Activated naive CD4-positive, alpha-beta T cell treated with anti-CD3 and anti-CD28 coated beads, Interleukin-2, amount 10 ng/mL, durations not matched to agents 7 days and 5 days (primary cell): ENCODE measurements around the gene BCL7A.

Source experiments
- CTCF ChIA-PET: fragments of 350-600 bp; sonication (Branson Sonifier 250); formaldehyde crosslinking; loops from one replicate; lab custom pipeline; 2021; ENCODE audit warnings: antibody characterized with exemption; lab: Charles Lee
- DNase-seq: peaks from one replicate; pipeline ENCODE4 v3.0.0-alpha.2; 2020
- H3K27ac Mint-ChIP-seq: one replicate; pipeline ENCODE4 v1.8.0; 2021; ENCODE audit warnings: mild to moderate bottlenecking, moderate library complexity, mixed read lengths
- H3K27me3 Mint-ChIP-seq: one replicate; pipeline ENCODE4 v1.8.0; 2021; ENCODE audit warnings: mild to moderate bottlenecking, mixed read lengths
- H3K36me3 Mint-ChIP-seq: one replicate; pipeline ENCODE4 v1.8.0; 2021; ENCODE audit warnings: mixed read lengths
- H3K4me1 Mint-ChIP-seq: one replicate; pipeline ENCODE4 v1.8.0; 2021; ENCODE audit warnings: mixed read lengths
- H3K4me3 Mint-ChIP-seq: one replicate; pipeline ENCODE4 v1.8.0; 2021; ENCODE audit warnings: mild to moderate bottlenecking, moderate library complexity, mixed read lengths
- H3K9me3 Mint-ChIP-seq: one replicate; pipeline ENCODE4 v1.8.0; 2021; ENCODE audit warnings: mixed read lengths

Gene BCL7A

DNA sequence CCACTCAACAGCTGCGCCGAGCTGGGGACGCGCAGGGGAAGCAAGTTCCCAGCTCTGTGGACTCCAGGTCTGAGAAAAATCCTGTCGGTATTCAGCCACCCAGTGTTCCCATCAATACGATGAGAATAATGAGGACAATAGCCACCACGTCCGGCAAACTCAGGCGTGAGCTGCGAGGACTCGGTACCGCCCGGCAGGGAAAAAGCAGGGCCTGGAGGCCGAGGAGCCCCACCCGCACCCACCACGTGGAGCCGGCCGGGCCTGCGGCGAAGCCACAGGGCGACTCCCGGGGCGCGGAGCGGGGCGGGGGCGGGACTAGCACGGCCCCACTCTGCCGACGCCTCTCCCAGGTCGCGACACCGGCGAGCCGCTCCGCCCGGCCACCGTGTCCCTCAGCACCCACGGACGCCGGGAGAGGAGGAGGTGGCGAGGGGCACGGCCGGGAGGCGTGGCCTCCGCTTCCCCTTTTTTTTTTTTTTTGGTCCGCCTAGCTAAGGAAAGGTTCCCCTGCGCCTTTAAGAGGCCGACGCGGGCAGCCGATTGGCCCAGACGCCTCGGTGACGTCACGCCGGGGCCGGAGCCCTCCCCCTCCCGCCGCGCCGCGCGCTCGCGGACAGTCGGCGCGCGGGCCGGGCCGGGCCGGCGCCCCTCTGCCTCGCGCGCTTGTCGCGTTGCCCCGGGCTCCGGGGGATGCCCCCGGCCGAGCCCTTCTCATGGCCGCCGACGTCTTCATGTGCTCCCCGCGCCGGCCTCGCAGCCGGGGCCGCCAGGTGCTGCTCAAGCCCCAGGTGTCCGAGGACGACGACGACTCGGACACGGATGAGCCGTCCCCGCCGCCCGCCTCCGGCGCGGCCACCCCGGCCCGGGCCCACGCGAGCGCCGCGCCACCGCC is 56.7 kb downstream of the BCL7A start, which contains the start of gene MLXIP:
MLXIP (plus strand) TSS at position 616 of the 892 bp plus-strand sequence; CDS start at position 714, 98 bp downstream.
- no peaks in the 10 kb centered on the region for H3K9me3 Mint-ChIP-seq
- DNase-seq: peak; percentile 92
- peak within 1 kb of the TSS; percentile 99 for H3K4me3 Mint-ChIP-seq
- peaks cover 3% of the 10 kb centered on the region for H3K27me3 Mint-ChIP-seq
- H3K4me1 Mint-ChIP-seq: peaks cover 49% of the 10 kb centered on the region
- CTCF ChIA-PET: interaction anchor here (1.8 to 5.8 kb wide), 2 partner anchors 10 to 45 kb away, joined by 6 to 39 read pairs; no protein-coding TSS in a partner anchor
- H3K27ac Mint-ChIP-seq: peak within 1 kb of the TSS; percentile 91
- H3K36me3 Mint-ChIP-seq: peaks cover 21% of the 10 kb centered on the region

- H3K4me1 Mint-ChIP-seq: peaks cover 56% of the 10 kb centered on the region
- CTCF ChIA-PET: interaction anchor here (1.8 to 5.8 kb wide), 2 partner anchors 10 to 44 kb away, joined by 6 to 39 read pairs; no protein-coding TSS in a partner anchor
Measured at GRCh38 chr12:122079033-122079531, 57.4 kb downstream of the BCL7A start.

GRCh38 chr12:122079532-122080081 is 57.9 kb downstream of the BCL7A start:
- Mint-ChIP-seq H3K36me3 (peaks cover 33% of the 10 kb centered on the region), H3K27me3 (peaks cover 3% of the 10 kb centered on the region), H3K4me1 (peaks cover 61% of the 10 kb centered on the region), H3K9me3 (no peaks in the 10 kb centered on the region), H3K4me3 (peak overlapping the region; percentile 99), H3K27ac (peak overlapping the region; percentile 91)
- CTCF ChIA-PET: interaction anchor here (0.7 to 5.8 kb wide), 7 partner anchors 10 to 51 kb away, joined by 3 to 39 read pairs (median 5); no protein-coding TSS in a partner anchor
- DNase-seq: peak; percentile 29

More at GRCh38 chr12:122079033-122079531, 57.4 kb downstream of the BCL7A start:
- Mint-ChIP-seq H3K27me3 (peaks cover 3% of the 10 kb centered on the region), H3K9me3 (no peaks in the 10 kb centered on the region), H3K27ac (peak overlapping the region; percentile 91), H3K36me3 (peaks cover 28% of the 10 kb centered on the region), H3K4me3 (peak overlapping the region; percentile 99)
- peak; percentile 47 for DNase-seq

- no peaks in the 10 kb centered on the region for H3K9me3 Mint-ChIP-seq
- H3K27me3 Mint-ChIP-seq: peaks cover 3% of the 10 kb centered on the region
- CTCF ChIA-PET: interaction anchor here (0.7 to 5.8 kb wide), 15 partner anchors 8 to 293 kb away, joined by 3 to 39 read pairs (median 4); partner anchors contain the start of gene PSMD9
- DNase-seq: no peak
- peaks cover 67% of the 10 kb centered on the region for H3K4me1 Mint-ChIP-seq
- peaks cover 39% of the 10 kb centered on the region for H3K36me3 Mint-ChIP-seq
- peak overlapping the region; percentile 91 for H3K27ac Mint-ChIP-seq
- peak overlapping the region; percentile 99 for H3K4me3 Mint-ChIP-seq
Measured at GRCh38 chr12:122080149-122081082, 58.7 kb downstream of the BCL7A start.

GRCh38 chr12:122081083-122081696 is 59.5 kb downstream of the BCL7A start:
- H3K36me3 Mint-ChIP-seq: peaks cover 46% of the 10 kb centered on the region
- peaks cover 73% of the 10 kb centered on the region for H3K4me1 Mint-ChIP-seq
- CTCF ChIA-PET: interaction anchor here (0.8 to 5.8 kb wide), 12 partner anchors 9 to 294 kb away, joined by 3 to 39 read pairs (median 4); partner anchors contain the start of gene PSMD9
- no peaks in the 10 kb centered on the region for H3K9me3 Mint-ChIP-seq
- peak overlapping the region; percentile 99 for H3K4me3 Mint-ChIP-seq
- peak overlapping the region; percentile 91 for H3K27ac Mint-ChIP-seq
- DNase-seq: no peak
- H3K27me3 Mint-ChIP-seq: peaks cover 3% of the 10 kb centered on the region

DNA sequence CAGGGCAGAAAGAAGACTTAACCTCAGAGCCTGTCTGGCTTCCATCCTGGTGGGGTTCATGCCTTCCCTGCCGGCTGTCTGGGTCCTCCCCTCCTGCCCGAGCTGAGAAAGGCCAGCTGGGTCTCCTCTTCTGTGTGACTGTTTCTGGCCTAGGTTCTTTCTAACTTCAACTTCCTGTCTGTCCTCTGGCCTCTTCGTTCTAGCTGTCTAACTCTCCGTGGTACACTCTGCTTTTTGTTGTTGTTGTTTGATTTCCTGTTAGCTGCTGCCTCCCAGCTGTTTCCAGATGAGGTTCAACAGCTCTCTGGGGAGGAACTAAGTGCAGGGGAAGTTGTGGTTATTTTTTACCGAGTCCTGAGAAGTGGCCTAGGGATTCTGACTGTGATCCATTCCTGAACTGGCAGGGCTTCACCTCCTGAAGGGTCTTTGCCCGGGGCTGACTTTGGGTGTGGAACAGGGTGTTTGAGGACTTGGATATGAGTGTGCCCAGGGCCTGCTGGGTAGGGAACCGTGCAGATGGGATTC is 60.1 kb downstream of the BCL7A start:
- Mint-ChIP-seq H3K4me1 (peaks cover 72% of the 10 kb centered on the region), H3K27ac (peak overlapping the region; percentile 91)

DNA sequence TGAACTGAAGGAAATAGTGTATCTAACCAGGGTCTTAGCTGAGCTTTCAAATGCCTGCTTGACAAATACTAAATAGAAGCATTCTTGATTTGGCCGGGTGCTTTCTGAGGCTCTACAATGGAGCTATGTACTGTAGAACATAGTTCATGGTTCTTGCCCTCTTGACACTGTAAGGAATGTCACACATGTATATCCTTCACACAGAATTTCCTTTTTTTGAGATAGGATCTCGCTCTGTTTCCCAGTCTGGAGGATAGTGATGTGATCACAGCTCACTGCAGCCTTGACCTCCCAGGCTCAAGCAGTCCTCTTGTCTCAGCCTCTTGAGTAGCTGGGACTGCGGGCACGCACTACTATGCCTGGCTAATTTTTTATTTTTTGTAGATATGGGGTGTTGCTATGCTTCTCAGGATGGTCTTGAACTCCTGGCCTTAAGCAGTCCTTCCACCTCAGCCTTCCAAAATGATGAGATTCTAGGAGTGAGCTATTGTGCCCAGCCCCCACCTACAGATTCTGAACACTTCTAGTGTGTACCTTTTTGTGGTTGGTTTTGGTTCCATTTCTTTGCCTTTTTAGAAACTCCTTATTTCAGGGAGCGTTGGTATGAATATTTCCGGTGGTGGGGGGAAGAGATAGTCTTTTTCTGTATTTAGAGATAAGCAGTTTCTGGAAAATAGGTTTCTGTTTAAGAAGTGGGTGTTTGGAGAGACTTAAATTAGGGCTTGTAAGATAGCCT is 61.1 kb downstream of the BCL7A start:
- peaks cover 3% of the 10 kb centered on the region for H3K27me3 Mint-ChIP-seq
- CTCF ChIA-PET: interaction anchor here (2.9 to 5.8 kb wide), 3 partner anchors 26 to 40 kb away, joined by 16 to 39 read pairs (median 21); no protein-coding TSS in a partner anchor
- peak overlapping the region; percentile 91 for H3K27ac Mint-ChIP-seq
- peaks cover 59% of the 10 kb centered on the region for H3K36me3 Mint-ChIP-seq
- H3K9me3 Mint-ChIP-seq: no peaks in the 10 kb centered on the region
- DNase-seq: peak; percentile 41
- peak overlapping the region; percentile 99 for H3K4me3 Mint-ChIP-seq
- H3K4me1 Mint-ChIP-seq: peaks cover 75% of the 10 kb centered on the region

More for the DNA sequence above, 60.1 kb downstream of the BCL7A start:
- Mint-ChIP-seq H3K9me3 (no peaks in the 10 kb centered on the region), H3K36me3 (peaks cover 50% of the 10 kb centered on the region), H3K27me3 (peaks cover 3% of the 10 kb centered on the region), H3K4me3 (peak overlapping the region; percentile 99)
- peak; percentile 58 for DNase-seq
- CTCF ChIA-PET: interaction anchor here (0.9 to 5.8 kb wide), 10 partner anchors 10 to 294 kb away, joined by 3 to 39 read pairs (median 4); partner anchors contain the start of gene PSMD9

GRCh38 chr12:122084857-122085405 is 63.2 kb downstream of the BCL7A start:
- no peak for DNase-seq
- Mint-ChIP-seq H3K9me3 (no peaks in the 10 kb centered on the region), H3K4me1 (peaks cover 86% of the 10 kb centered on the region), H3K27me3 (no peaks in the 10 kb centered on the region), H3K27ac (peak overlapping the region; percentile 5), H3K36me3 (peaks cover 66% of the 10 kb centered on the region), H3K4me3 (no peak overlapping the region)
- CTCF ChIA-PET: interaction anchor here (2.3 kb wide), 1 partner anchor 38 kb away, joined by 9 read pairs; no protein-coding TSS in a partner anchor

- DNase-seq: no peak
- peak overlapping the region; percentile 13 for H3K27ac Mint-ChIP-seq
- no peaks in the 10 kb centered on the region for H3K27me3 Mint-ChIP-seq
- CTCF ChIA-PET: interaction anchor here (0.8 to 2.3 kb wide), 2 partner anchors 31 to 38 kb away, joined by 3 to 9 read pairs; no protein-coding TSS in a partner anchor
- no peak overlapping the region for H3K4me3 Mint-ChIP-seq
- H3K9me3 Mint-ChIP-seq: no peaks in the 10 kb centered on the region
- peaks cover 83% of the 10 kb centered on the region for H3K4me1 Mint-ChIP-seq
- H3K36me3 Mint-ChIP-seq: peaks cover 60% of the 10 kb centered on the region
Measured at GRCh38 chr12:122085591-122085990, 63.9 kb downstream of the BCL7A start.

GRCh38 chr12:122086116-122086515 is 64.4 kb downstream of the BCL7A start:
- H3K4me3 Mint-ChIP-seq: no peak overlapping the region
- CTCF ChIA-PET: interaction anchor here (0.8 to 2.3 kb wide), 2 partner anchors 31 to 37 kb away, joined by 3 to 9 read pairs; no protein-coding TSS in a partner anchor
- peaks cover 59% of the 10 kb centered on the region for H3K36me3 Mint-ChIP-seq

GRCh38 chr12:122086641-122087285 is 65.1 kb downstream of the BCL7A start:
- no peak for DNase-seq

More at GRCh38 chr12:122086116-122086515, 64.4 kb downstream of the BCL7A start:
- Mint-ChIP-seq H3K27ac (peak overlapping the region; percentile 59), H3K27me3 (no peaks in the 10 kb centered on the region), H3K4me1 (peaks cover 84% of the 10 kb centered on the region), H3K9me3 (no peaks in the 10 kb centered on the region)
- DNase-seq: no peak

More at GRCh38 chr12:122086641-122087285, 65.1 kb downstream of the BCL7A start:
- H3K9me3 Mint-ChIP-seq: no peaks in the 10 kb centered on the region
- no peaks in the 10 kb centered on the region for H3K27me3 Mint-ChIP-seq
- H3K36me3 Mint-ChIP-seq: peaks cover 60% of the 10 kb centered on the region
- no peak overlapping the region for H3K4me3 Mint-ChIP-seq
- peaks cover 78% of the 10 kb centered on the region for H3K4me1 Mint-ChIP-seq
- CTCF ChIA-PET: interaction anchor here (0.8 kb wide), 1 partner anchor 32 kb away, joined by 3 read pairs; no protein-coding TSS in a partner anchor
- H3K27ac Mint-ChIP-seq: peak overlapping the region; percentile 59
